ENCODE results near the gene ESRRG. TPM values are rescaled to one million over a fixed set of nuclear protein-coding genes. Genes with fewer than 3 reads are reported as not detected.

ESRRG gene
- 0.09 TPM in 1 of 2 replicates, not detected in the other for total RNA-seq

GRCh38 chr1:216723274-216723780 lies at the start of gene ESRRG:
ESRRG (minus strand) TSS chr1:216723429; CDS start chr1:216723299, 130 bp downstream.

